Prostate gland (tissue), 2 donors: Measurements from ENCODE around the gene FBXL16. TPM values are rescaled to one million over a fixed set of nuclear protein-coding genes. Genes with fewer than 3 reads are reported as not detected.

Source experiments
- DNase-seq: peaks from one replicate; pipeline ENCODE4 v3.0.0-alpha.2; 2019; ENCODE audit warnings: low spot score
- H3K27ac ChIP-seq, 2 donors: fragments of 200-600 bp; sonication (generic); 2 replicates each; pipeline ENCODE4 v1.5.1; 2017 to 2019
- H3K27me3 ChIP-seq: fragments of 200-600 bp; sonication (generic); replicated peaks from 2 replicates; pipeline ENCODE4 v1.5.1; 2019; ENCODE audit not compliant: insufficient read depth
- H3K36me3 ChIP-seq, 2 donors: fragments of 200-600 bp; sonication (generic); 1 replicate in 1 of 2; 2 replicates in 1 of 2; pipeline versions ENCODE4 v1.5.1 to v1.8.1; 2017 to 2019
- H3K4me1 ChIP-seq: fragments of 200-600 bp; sonication (generic); replicated peaks from 2 replicates; pipeline ENCODE4 v1.5.1; 2019
- H3K4me3 ChIP-seq, 2 donors: fragments of 200-600 bp; sonication (generic); 2 replicates each; pipeline ENCODE4 v1.5.1; 2017 to 2019
- H3K9me3 ChIP-seq: fragments of 200-600 bp; sonication (generic); 2 replicates; pipeline ENCODE4 v1.5.1; 2017
- CTCF ChIP-seq, 4 experiments: fragments of 200-600 bp in 2 of 4; fragments of 450-650 bp in 2 of 4; sonication (generic) in 2 of 4; IDR thresholded peaks; 1 replicate in 3 of 4; 2 replicates in 1 of 4; pipeline ENCODE4 v1.5.1; 2016 to 2019; ENCODE audit warnings: antibody characterized with exemption in 4 of 4, mild to moderate bottlenecking in 2 of 4, moderate library complexity in 2 of 4
- POLR2A ChIP-seq: fragments of 450-650 bp; IDR thresholded peaks from one replicate; pipeline ENCODE4 v1.6.1; 2016; ENCODE audit warnings: antibody characterized with exemption, mild to moderate bottlenecking
- POLR2AphosphoS5 ChIP-seq: sonication (generic); formaldehyde crosslinking; IDR thresholded peaks from one replicate; pipeline ENCODE4 v1.6.1; 2017; ENCODE audit warnings: antibody characterized with exemption
- WGBS: methylation state at CpG from one replicate; pipeline ENCODE4 v1.1.5; 2018; 5-methylcytosine and 5-hydroxymethylcytosine counted together
- intact Hi-C: fragments of 100-400 bp; cut with DNase I; formaldehyde crosslinking; loops from one replicate; pipeline ENCODE4 v1.14.2; 2022
- total RNA-seq, 2 donors: library from RNA; depleted of rRNA; stranded (reverse); fragments of >200 nt; gene quantifications; one replicate each; pipeline ENCODE4 v1.1.0, GENCODE V29; 2016

FBXL16 gene
- total RNA-seq, 2 donors from 2014 or later: 6.1 to 9.1 TPM

DNA sequence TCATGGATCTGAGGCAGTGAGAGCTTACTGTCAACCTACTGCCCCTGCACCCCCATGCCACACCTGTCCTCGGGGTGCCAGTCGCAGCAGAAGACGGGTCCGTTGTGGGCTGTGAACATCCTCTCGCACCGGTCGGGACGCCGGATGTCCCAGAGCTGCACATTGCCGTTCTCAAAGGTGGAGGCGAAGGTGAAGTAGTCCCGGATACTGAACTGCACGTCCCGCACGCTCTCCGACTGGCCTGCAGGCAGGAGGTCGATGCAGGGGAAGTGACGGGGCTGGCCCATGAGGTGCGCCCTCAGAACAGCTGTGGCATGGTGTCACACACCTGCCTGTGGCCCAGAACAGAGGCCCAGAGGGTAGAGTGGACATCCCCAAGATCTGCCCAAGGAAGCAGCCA, 18.1 kb downstream of the FBXL16 start:
- no peak overlapping the region for H3K4me3 ChIP-seq
- H3K27me3 ChIP-seq: no peaks in the 10 kb centered on the region
- H3K36me3 ChIP-seq: peaks cover 1 to 2% of the 10 kb centered on the region in 2 donors
- H3K27ac ChIP-seq: no peak overlapping the region
- no peaks in the 10 kb centered on the region for H3K9me3 ChIP-seq
- WGBS: 95% methylated on average over 19 of the region's 19 CpGs
- TF ChIP-seq CTCF (IDR thresholded peaks at IDR 0.05) (no peak), POLR2A (no peak)
- H3K4me1 ChIP-seq: peaks cover 18% of the 10 kb centered on the region
- intact Hi-C loops: no loop called here
- no peak for DNase-seq

DNA sequence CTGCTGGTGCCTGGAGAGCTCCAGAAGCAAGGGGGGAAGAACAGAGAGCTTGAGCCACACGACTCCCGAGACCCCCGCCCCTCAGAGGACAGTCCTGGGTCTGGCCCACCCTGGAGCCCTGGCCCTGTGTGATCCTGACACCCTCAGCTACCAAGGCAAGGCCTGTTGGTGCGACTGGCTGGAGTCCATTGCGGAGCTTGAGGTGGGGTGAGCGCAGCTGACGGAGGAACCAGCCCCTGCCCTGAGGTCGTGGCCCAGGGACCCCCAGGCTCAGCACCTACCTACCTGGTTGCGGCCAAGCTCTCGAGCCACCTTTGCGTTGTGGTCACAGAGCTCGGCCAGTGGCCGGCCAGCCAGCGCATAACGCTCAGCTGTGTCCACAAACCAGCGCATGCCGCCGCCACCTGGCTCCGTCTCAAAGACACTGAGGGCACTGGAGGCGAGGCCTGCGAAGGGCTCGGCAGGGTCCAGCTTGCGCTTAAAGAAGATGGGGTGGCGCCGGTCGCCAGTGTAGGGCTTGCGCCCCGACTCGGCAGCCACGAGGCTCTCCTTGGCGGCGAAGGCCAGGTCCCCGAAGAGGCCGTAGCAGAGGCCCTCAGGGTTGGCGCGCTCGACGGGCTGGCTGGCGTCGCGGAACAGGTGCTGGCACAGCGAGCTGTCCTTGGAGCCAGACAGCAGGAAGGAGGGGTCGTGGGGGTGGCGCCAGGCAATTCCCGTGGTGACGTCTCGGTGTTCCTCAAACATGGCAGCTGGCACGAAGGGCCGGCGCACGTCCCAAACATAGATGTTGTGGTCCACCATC, 18.9 kb downstream of the FBXL16 start:
- Histone ChIP-seq H3K9me3 (no peaks in the 10 kb centered on the region), H3K4me3 (no peak overlapping the region), H3K36me3 (peaks cover 7 to 10% of the 10 kb centered on the region in 2 donors), H3K27me3 (no peaks in the 10 kb centered on the region), H3K4me1 (peaks cover 23% of the 10 kb centered on the region), H3K27ac (no peak overlapping the region)
- 90% methylated on average over 42 of the region's 51 CpGs for WGBS
- intact Hi-C loops: no loop called here
- no peak for TF ChIP-seq POLR2A
- TF ChIP-seq POLR2AphosphoS5: no peak
- no peak for TF ChIP-seq CTCF (IDR thresholded peaks at IDR 0.05)
- DNase-seq: no peak

- Histone ChIP-seq H3K4me3 (no peak overlapping the region), H3K4me1 (peaks cover 28% of the 10 kb centered on the region), H3K9me3 (no peaks in the 10 kb centered on the region), H3K27me3 (no peaks in the 10 kb centered on the region), H3K36me3 (peaks cover 7 to 10% of the 10 kb centered on the region in 2 donors), H3K27ac (no peak overlapping the region)
- 75% methylated on average over 7 of the region's 10 CpGs for WGBS
- DNase-seq: no peak
- intact Hi-C loops: no loop called here
- TF ChIP-seq CTCF (IDR thresholded peaks at IDR 0.05) (peak in 2 of 4 experiments; percentile 32 to 41), POLR2AphosphoS5 (no peak)
These were observed 19.6 kb downstream of the FBXL16 start for GRCh38 chr16:685967-686366.

DNA sequence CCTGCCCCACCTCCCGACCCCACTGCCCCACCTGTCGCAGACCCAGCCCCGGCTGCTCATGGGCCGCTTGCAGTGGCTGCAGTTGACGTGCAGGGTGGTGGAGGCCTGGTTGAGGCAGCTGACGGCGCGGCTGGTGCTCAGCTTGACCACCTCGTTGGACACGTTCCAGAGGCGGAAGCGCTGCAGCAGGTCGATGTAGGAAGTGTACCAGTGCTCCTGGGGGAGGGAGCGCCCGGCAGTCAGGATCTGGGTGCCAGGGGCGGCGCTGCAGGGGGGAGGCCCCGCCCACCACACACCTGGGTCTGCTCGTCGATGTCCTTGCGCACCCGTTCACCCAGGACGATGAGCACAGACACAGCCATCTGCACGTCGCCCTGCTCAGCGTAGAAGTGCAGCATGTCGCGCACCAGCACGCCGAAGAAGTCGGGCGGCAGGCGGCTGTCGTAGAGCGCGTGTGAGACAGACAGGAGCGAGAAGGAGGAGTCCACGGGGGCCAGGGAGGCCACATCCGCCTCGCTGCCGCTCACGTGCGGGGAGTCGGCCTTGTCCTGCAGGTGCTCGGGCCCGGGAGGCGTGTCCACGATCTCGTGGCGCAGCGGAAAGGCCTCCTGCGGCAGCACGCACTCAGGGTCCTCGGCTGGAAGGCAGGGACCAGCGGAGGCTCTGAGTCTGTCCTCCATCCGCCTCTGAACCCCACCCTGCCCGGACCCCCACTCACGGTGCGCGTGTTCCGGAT, 20.5 kb downstream of the FBXL16 start:
- TF ChIP-seq POLR2A (no peak), CTCF (IDR thresholded peaks at IDR 0.05) (no peak), POLR2AphosphoS5 (no peak)
- intact Hi-C loops: no loop called here
- H3K4me3 ChIP-seq: peak overlapping the region; percentile 52 to 77
- DNase-seq: no peak
- WGBS: 91% methylated on average over 61 of the region's 61 CpGs
- H3K36me3 ChIP-seq: peaks cover 7 to 10% of the 10 kb centered on the region in 2 donors
- H3K27ac ChIP-seq: peak overlapping the region; percentile 74 to 76
- no peaks in the 10 kb centered on the region for H3K9me3 ChIP-seq
- peaks cover 29% of the 10 kb centered on the region for H3K4me1 ChIP-seq
- H3K27me3 ChIP-seq: no peaks in the 10 kb centered on the region
